Spleen (tissue), 11 donors: ENCODE data around the gene KCTD3. TPM values are rescaled to one million over a fixed set of nuclear protein-coding genes. Genes with fewer than 3 reads are reported as not detected.

Source experiments
- DNase-seq: peaks from one replicate; pipeline ENCODE4 v3.0.0-alpha.2; 2020
- H3K27ac ChIP-seq, 8 donors: fragments of 200-600 bp; sonication (generic) in 7 of 8; 1 replicate in 4 of 8; 2 replicates in 4 of 8; pipeline versions ENCODE4 v1.5.0 to v1.8.0; 2016 to 2021; ENCODE audit warnings: inconsistent platforms in 4 of 8, mild to moderate bottlenecking in 4 of 8, moderate library complexity in 1 of 8
- H3K27me3 ChIP-seq, 7 donors: fragments of 200-600 bp; sonication (generic) in 6 of 7; replicated peaks in 1 of 7; 1 replicate in 4 of 7; 2 replicates in 3 of 7; pipeline versions ENCODE4 v1.5.0 to v1.8.0; 2016 to 2021; ENCODE audit warnings: inconsistent platforms in 3 of 7, mild to moderate bottlenecking in 1 of 7
- H3K36me3 ChIP-seq, 6 donors: fragments of 200-600 bp; sonication (generic) in 5 of 6; 1 replicate in 4 of 6; 2 replicates in 2 of 6; pipeline versions ENCODE4 v1.5.0 to v1.8.0; 2016 to 2021; ENCODE audit warnings: inconsistent platforms in 2 of 6
- H3K4me1 ChIP-seq, 6 donors: fragments of 200-600 bp; sonication (generic) in 5 of 6; 1 replicate in 3 of 6; 2 replicates in 3 of 6; pipeline versions ENCODE4 v1.5.0 to v1.8.0; 2016 to 2021; ENCODE audit warnings: inconsistent platforms in 3 of 6
- H3K4me3 ChIP-seq, 8 donors: fragments of 200-600 bp; sonication (generic) in 7 of 8; 1 replicate in 4 of 8; 2 replicates in 4 of 8; pipeline versions ENCODE4 v1.5.0 to v1.8.0; 2016 to 2021; ENCODE audit warnings: inconsistent platforms in 4 of 8, mild to moderate bottlenecking in 4 of 8, moderate library complexity in 2 of 8
- H3K9me3 ChIP-seq, 8 donors: fragments of 200-600 bp; sonication (generic) in 7 of 8; 1 replicate in 4 of 8; 2 replicates in 4 of 8; pipeline versions ENCODE4 v1.5.0 to v1.8.0; 2016 to 2021; ENCODE audit warnings: inconsistent platforms in 4 of 8
- CTCF ChIP-seq, 11 experiments: fragments of 200-600 bp in 7 of 11; fragments of 450-650 bp in 4 of 11; sonication (generic) in 4 of 11; IDR thresholded peaks in 8 of 11; conservative IDR thresholded peaks in 3 of 11; 1 replicate in 7 of 11; 2 replicates in 4 of 11; pipeline versions ENCODE4 v1.4.0 to v1.8.0; 2016 to 2021; ENCODE audit warnings: antibody characterized with exemption in 11 of 11, inconsistent platforms in 4 of 11, mild to moderate bottlenecking in 1 of 11
- POLR2A ChIP-seq, 3 donors: fragments of 450-650 bp; IDR thresholded peaks; one replicate each; pipeline ENCODE4 v1.5.1; 2017; ENCODE audit warnings: antibody characterized with exemption in 3 of 3, mild to moderate bottlenecking in 1 of 3
- POLR2AphosphoS5 ChIP-seq, 3 donors: sonication (generic); formaldehyde crosslinking; IDR thresholded peaks; one replicate each; pipeline ENCODE4 v1.5.1; 2017; ENCODE audit warnings: antibody characterized with exemption in 3 of 3
- WGBS, 5 donors: extraction: QIAGEN DNeasy Blood & Tissue Kit in 3 of 5; methylation state at CpG; one replicate each; pipeline versions ENCODE4 v1.1.5 to v1.1.7; 2013 to 2018; 5-methylcytosine and 5-hydroxymethylcytosine counted together
- intact Hi-C: fragments of 100-400 bp; cut with DNase I; formaldehyde crosslinking; loops from one replicate; pipeline ENCODE4 v1.15.0; 2023; ENCODE audit warnings: low total_unique reads
- polyA plus RNA-seq, 3 donors: library from polyadenylated mRNA; stranded (reverse); fragments of 200-250 nt; gene quantifications; one replicate each; pipeline ENCODE4 v1.2.1, GENCODE V29; 2013
- total RNA-seq, 7 donors: library from RNA; depleted of rRNA in 3 of 7; stranded (reverse); fragments of >200 nt in 3 of 7; fragmentation: NEBNext Ultra II Directional in 4 of 7; extraction: Animal tissue kit (Norgen Biotek cat#: 25700) in 4 of 7; gene quantifications; one replicate each; pipeline versions ENCODE4 v1.1.0 to v1.2.1, GENCODE V29; 2016 to 2021
- donor health status: healthy with polysubstance abuse.
- donor health status: DM: no; HTN: no; CAD: no; lungs with moderate emphysema.
- donor health status: DM: no; HTN: no; CAD: no.
- donor health status: Bipolar disorder and iron deficiency.
- donor health status: healthy.
- donor health status: DM: no; HTN: no; CAD: no.
- donor health status: DM: yes; HTN: yes; CAD: no.

The KCTD3 gene
- total and polyA plus RNA-seq, 10 donors = 7.6 to 33.0 (median 21.3) TPM

GRCh38 chr1:215544566-215544965 lies 22.5 kb upstream of the KCTD3 start:
- H3K4me1 ChIP-seq = no peaks in the 10 kb centered on the region
- DNase-seq = no peak
- H3K4me3 ChIP-seq = no peak overlapping the region
- WGBS, 5 donors = 75 to 91% (median 84%) methylated on average over 5 of the region's 5 CpGs
- no peak overlapping the region for H3K27ac ChIP-seq
- intact Hi-C loops = no loop called here
- H3K27me3 ChIP-seq = no peaks in the 10 kb centered on the region
- no peaks in the 10 kb centered on the region for H3K36me3 ChIP-seq
- no peak for TF ChIP-seq CTCF (IDR thresholded peaks at IDR 0.05 in 8 of 11, conservative IDR thresholded peaks at IDR 0.05 in 3 of 11)
- no peak for TF ChIP-seq POLR2AphosphoS5 (IDR thresholded peaks at IDR 0.05)
- no peak for TF ChIP-seq POLR2A (IDR thresholded peaks at IDR 0.05)
- H3K9me3 ChIP-seq = peaks cover 0 to 19% (median 11%) of the 10 kb centered on the region in 8 donors

- H3K4me3 ChIP-seq = no peak overlapping the region
- H3K27ac ChIP-seq = no peak overlapping the region
- TF ChIP-seq POLR2A (IDR thresholded peaks at IDR 0.05) (no peak), POLR2AphosphoS5 (IDR thresholded peaks at IDR 0.05) (no peak), CTCF (IDR thresholded peaks at IDR 0.05 in 8 of 11, conservative IDR thresholded peaks at IDR 0.05 in 3 of 11) (no peak)
- H3K9me3 ChIP-seq = peaks cover 0 to 19% (median 11%) of the 10 kb centered on the region in 8 donors
- intact Hi-C loops = no loop called here
- H3K36me3 ChIP-seq = no peaks in the 10 kb centered on the region
- H3K4me1 ChIP-seq = no peaks in the 10 kb centered on the region
- no peak for DNase-seq
- no peaks in the 10 kb centered on the region for H3K27me3 ChIP-seq
Measured at GRCh38 chr1:215545096-215545495, 22.0 kb upstream of the KCTD3 start.

- TF ChIP-seq CTCF (IDR thresholded peaks at IDR 0.05 in 8 of 11, conservative IDR thresholded peaks at IDR 0.05 in 3 of 11) (no peak), POLR2AphosphoS5 (IDR thresholded peaks at IDR 0.05) (no peak), POLR2A (IDR thresholded peaks at IDR 0.05) (no peak)
- Histone ChIP-seq H3K4me3 (no peak overlapping the region), H3K27ac (no peak overlapping the region), H3K9me3 (peaks cover 0 to 19% (median 11%) of the 10 kb centered on the region in 8 donors), H3K36me3 (no peaks in the 10 kb centered on the region), H3K4me1 (no peaks in the 10 kb centered on the region), H3K27me3 (no peaks in the 10 kb centered on the region)
- DNase-seq = no peak
- WGBS, 5 donors = 95 to 100% (median 100%) methylated on average over 1 of the region's 1 CpG
- intact Hi-C loops = no loop called here
Measured at GRCh38 chr1:215547011-215547410, 20.1 kb upstream of the KCTD3 start.

GRCh38 chr1:215551806-215552205 lies 15.3 kb upstream of the KCTD3 start:
- 88 to 94% (median 91%) methylated on average over 5 of the region's 5 CpGs for WGBS, 5 donors
- Histone ChIP-seq H3K4me3 (no peak overlapping the region), H3K9me3 (peaks cover 0 to 31% (median 23%) of the 10 kb centered on the region in 8 donors), H3K27me3 (no peaks in the 10 kb centered on the region), H3K36me3 (no peaks in the 10 kb centered on the region), H3K4me1 (no peaks in the 10 kb centered on the region), H3K27ac (no peak overlapping the region)
- intact Hi-C loops = no loop called here
- TF ChIP-seq POLR2A (IDR thresholded peaks at IDR 0.05) = no peak
- TF ChIP-seq CTCF (IDR thresholded peaks at IDR 0.05 in 8 of 11, conservative IDR thresholded peaks at IDR 0.05 in 3 of 11) = no peak
- no peak for TF ChIP-seq POLR2AphosphoS5 (IDR thresholded peaks at IDR 0.05)
- no peak for DNase-seq
